Fibroblast of pulmonary artery (primary cell): ENCODE measurements around the gene SUGCT.

Experiments
- DNase-seq: peaks from one replicate; pipeline ENCODE4 v3.0.0-alpha.2; 2010; ENCODE audit warnings: low read depth
- H3K4me3 ChIP-seq: replicated peaks from 2 replicates; pipeline ENCODE4 v1.5.1; 2011; ENCODE audit warnings: low read depth, mild to moderate bottlenecking, control low read depth, low read length, moderate library complexity
- CTCF ChIP-seq: IDR thresholded peaks from 2 replicates; pipeline ENCODE4 v1.5.1; 2011; ENCODE audit warnings: mild to moderate bottlenecking, control low read depth, low read length, inconsistent platforms; ENCODE audit errors: missing control alignments

The SUGCT gene

DNA sequence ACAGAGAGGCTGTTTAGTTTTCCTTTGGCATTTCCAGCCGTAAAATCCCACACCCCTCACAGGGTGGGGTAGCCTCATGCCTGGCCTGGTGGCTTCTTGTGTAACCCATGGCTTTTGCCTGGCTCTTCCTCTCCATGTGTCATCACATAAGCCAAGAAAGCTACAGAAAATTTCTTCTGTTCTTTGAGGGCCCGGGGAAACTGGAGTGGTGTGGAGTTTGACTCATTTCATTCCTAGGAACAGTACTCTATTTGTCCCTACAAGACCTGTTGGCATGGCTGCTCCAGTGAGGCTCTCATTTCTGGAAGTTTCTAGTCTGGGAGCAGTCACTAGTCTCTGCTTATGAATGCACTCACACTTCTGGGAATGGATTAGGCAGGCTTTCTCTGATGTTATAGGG lies 523.9 kb downstream of the SUGCT start:
- TF ChIP-seq CTCF, result no peak
- H3K4me3 ChIP-seq, result no peak overlapping the region
- no peak for DNase-seq

- DNase-seq, result no peak
- no peak for TF ChIP-seq CTCF
These were observed 524.4 kb downstream of the SUGCT start for GRCh38 chr7:40659231-40659630.

DNA sequence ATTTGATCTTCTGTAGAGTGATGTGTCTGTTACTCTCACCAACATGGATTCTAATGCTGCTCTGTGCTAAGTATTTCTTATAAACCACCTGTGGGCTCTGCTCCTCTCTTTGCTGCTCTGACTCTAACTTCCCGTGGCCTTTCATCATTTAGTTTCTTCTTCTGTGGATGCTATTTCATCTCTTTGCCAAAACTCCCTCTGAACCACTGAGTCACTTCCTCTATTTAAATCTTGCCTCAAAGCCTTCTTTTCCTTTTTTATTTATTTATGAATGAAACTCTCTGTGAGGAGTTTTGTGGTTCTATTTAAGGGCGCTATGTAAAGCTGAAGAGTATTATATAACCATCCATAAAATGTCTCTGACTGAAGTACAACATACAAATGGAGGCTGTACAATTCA lies 538.5 kb downstream of the SUGCT start:
- DNase-seq, result peak; percentile 77
- TF ChIP-seq CTCF, result no peak
- H3K4me3 ChIP-seq, result no peak overlapping the region

More at GRCh38 chr7:40659231-40659630, 524.4 kb downstream of the SUGCT start:
- no peak overlapping the region for H3K4me3 ChIP-seq

DNA sequence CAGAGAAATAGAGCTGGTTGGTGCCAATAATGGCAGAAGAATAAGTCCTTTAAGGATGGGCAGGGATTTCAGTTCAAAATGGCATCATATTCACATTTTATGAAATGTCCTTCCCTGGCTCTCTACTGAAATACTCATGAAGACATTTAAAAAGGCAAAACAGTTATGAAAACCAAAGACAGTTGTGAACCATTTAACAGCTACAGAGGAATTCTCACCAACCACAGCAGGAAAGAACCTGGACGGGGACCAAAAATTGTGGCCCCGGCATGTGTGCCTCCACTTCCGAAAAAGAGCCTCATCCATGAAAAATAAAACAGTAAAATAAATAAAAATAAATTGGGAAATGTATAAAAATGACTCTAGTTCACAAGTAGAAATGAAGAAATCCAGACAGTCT lies 539.5 kb downstream of the SUGCT start:
- H3K4me3 ChIP-seq, result no peak overlapping the region
- DNase-seq, result no peak
- TF ChIP-seq CTCF, result no peak

DNA sequence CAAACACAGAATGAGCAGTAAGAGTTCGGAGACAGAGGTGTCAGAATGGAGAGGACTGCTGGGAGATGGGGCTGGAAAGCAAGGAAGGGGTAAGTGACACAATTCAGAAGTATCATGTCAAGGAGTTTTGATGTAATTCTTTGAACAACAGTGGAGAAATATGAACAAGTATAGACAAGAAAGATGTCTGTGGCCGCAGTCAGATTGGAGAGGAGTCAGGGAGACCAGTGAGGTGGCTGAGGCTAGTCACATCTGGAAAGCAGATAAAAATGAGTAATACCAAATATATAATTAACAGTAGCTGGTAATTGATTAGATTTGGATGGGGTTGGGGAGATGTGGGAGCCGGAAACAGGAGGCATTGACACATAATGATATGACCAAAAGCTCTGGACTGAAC lies 540.9 kb downstream of the SUGCT start:
- TF ChIP-seq CTCF, result no peak
- no peak overlapping the region for H3K4me3 ChIP-seq
- no peak for DNase-seq

DNA sequence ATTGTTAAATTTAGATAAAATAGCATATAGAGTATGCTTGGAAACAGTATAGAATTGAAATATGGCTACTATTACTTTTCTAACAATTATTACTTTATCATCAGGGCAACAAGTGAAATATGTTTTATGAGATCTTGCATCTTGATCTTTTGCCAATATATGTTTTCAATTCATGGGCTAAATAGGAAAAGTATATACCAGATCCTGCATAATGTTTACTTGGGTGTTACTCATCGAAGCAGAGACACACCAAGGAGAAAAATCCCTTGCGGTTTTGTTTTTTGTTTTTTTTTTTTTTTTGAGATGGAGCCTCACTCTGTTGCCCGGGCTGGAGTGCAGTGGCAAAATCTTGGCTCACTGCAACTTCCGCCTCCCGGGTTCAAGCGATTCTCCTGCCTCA lies 541.4 kb downstream of the SUGCT start:
- no peak for DNase-seq
- TF ChIP-seq CTCF, result no peak
- no peak overlapping the region for H3K4me3 ChIP-seq

GRCh38 chr7:40680657-40681056 lies 545.9 kb downstream of the SUGCT start:
- no peak overlapping the region for H3K4me3 ChIP-seq
- TF ChIP-seq CTCF, result peak; percentile 58
- DNase-seq, result peak; percentile 52
